ENCODE data around the gene TREX2.
"Not testable (repeated sequence)": the region's sequence is repeated elsewhere in the genome, so short reads cannot be mapped to it uniquely, and the experiment has no call there.

Gene TREX2

DNA sequence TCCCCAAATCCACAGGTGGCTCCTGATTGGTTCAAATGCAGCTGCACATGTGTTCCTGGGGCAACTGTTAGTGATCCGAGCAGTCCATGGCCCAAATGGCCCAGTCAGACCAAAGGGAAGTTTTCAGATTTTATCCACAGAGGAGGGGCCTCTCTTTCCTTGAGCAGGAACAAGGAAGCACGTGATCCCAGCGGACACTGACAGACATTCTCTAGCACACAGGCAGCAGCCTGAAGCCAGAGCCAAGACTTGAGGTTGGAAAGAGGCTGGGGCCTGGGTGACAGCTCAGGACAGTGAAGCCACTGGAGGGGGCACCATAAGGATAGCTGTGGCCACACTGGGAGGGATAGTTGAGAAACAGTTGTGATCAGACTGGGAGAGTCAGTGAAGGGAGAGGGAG lies 38.1 kb downstream of the TREX2 start:
- no peak overlapping the region for H3K4me3 ChIP-seq (replicated peaks; ENCODE audit: low read depth, low read length)
- TF ChIP-seq CTCF (IDR thresholded peaks at IDR 0.05; ENCODE audit: low read length, missing control alignments), result no peak

DNA sequence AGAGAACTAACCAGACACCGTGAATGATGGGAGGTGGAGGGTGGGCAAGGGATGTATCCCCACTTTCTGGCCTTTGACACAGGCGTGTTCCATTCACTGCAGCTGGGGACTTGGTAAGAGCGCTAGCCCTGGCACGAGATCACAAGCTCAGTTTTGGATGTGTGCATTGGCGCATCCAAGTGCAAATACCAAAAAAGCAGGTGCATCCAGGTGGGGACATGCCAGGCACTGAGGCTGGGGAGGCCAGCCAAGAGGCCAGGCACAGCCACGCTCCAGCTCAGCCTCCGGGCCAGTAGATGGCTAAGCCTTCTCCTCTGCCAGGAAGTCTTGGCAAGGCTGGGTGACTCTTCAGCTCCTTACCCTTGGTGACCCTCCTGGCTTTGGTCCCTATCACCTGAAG lies 39.0 kb downstream of the TREX2 start:
- no peak overlapping the region for H3K4me3 ChIP-seq (replicated peaks; ENCODE audit: low read depth, low read length)
- no peak for DNase-seq (ENCODE audit: low read depth)
- no peak for TF ChIP-seq CTCF (IDR thresholded peaks at IDR 0.05; ENCODE audit: low read length, missing control alignments)

More for the DNA sequence above, 38.1 kb downstream of the TREX2 start:
- no peak for DNase-seq (ENCODE audit: low read depth)

- no peak overlapping the region for H3K4me3 ChIP-seq (replicated peaks; ENCODE audit: low read depth, low read length)
- no peak for TF ChIP-seq CTCF (IDR thresholded peaks at IDR 0.05; ENCODE audit: low read length, missing control alignments)
Observed at GRCh38 chrX:153406011-153406410, 39.8 kb downstream of the TREX2 start.

GRCh38 chrX:153405426-153405825 lies 40.4 kb downstream of the TREX2 start:
- H3K4me3 ChIP-seq (replicated peaks; ENCODE audit: low read depth, low read length), result no peak overlapping the region
- no peak for TF ChIP-seq CTCF (IDR thresholded peaks at IDR 0.05; ENCODE audit: low read length, missing control alignments)
- no peak for DNase-seq (ENCODE audit: low read depth)

More at GRCh38 chrX:153406011-153406410, 39.8 kb downstream of the TREX2 start:
- DNase-seq (ENCODE audit: low read depth), result no peak

GRCh38 chrX:153404333-153404732 lies 41.5 kb downstream of the TREX2 start:
- H3K4me3 ChIP-seq (replicated peaks; ENCODE audit: low read depth, low read length), result not testable (repeated sequence)

DNA sequence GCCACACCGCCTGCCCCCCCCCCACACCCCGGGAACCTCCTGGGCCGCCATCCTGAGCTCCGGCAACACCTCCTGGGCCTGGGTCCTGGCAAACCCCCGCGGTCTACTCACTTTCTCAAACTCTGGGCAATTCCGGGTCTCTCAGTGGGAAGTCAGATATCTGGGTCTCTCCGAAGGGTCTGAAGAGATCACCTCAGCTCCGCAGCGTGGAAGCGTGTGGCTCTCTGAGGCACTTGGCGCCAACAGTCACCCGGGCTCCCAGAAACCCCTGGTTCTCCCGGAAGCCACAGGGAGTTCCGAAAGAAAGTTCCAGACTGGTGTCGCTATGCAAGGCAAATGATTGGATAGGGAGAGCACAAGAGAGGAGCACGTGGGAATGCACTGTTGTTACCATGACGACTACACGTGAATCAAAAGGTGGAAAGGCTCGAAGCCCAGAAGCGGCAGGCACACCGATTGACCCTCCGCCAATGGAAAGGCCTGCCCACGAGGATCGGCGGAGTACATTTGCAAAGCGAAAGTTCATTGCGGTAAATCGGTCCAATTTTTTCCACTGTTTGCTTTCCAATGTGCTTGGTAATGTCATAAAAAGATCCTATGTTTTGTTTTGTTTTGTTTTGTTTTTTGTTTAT lies 44.6 kb downstream of the TREX2 start, which contains the start of gene PNMA6E:
Gene PNMA6E (minus strand): TSS at position 218 of the 632 bp plus-strand sequence. CDS start 2,501 bp downstream, outside the sequence.
- DNase-seq (ENCODE audit: low read depth), result no peak
- H3K4me3 ChIP-seq (replicated peaks; ENCODE audit: low read depth, low read length), result no peak within 1 kb of the TSS
- TF ChIP-seq CTCF (IDR thresholded peaks at IDR 0.05; ENCODE audit: low read length, missing control alignments), result no peak

More at GRCh38 chrX:153404333-153404732, 41.5 kb downstream of the TREX2 start:
- DNase-seq (ENCODE audit: low read depth), result not testable (repeated sequence)

- peak; percentile 18 for DNase-seq (ENCODE audit: low read depth)
- peak; percentile 58 for TF ChIP-seq CTCF (IDR thresholded peaks at IDR 0.05; ENCODE audit: low read length, missing control alignments)
- H3K4me3 ChIP-seq (replicated peaks; ENCODE audit: low read depth, low read length), result no peak overlapping the region
Observed at GRCh38 chrX:153400146-153401132, 45.4 kb downstream of the TREX2 start.

Data from fibroblast of pulmonary artery (primary cell).